ENCODE data around the gene VWA3B.

VWA3B gene

GRCh38 chr2:98240786-98241398 lies 153.9 kb downstream of the VWA3B start:
- no peak for DNase-seq (ENCODE audit: low read depth)
- TF ChIP-seq CTCF (conservative IDR thresholded peaks at IDR 0.05; ENCODE audit: low read depth, low read length): no peak
- no peak overlapping the region for H3K4me3 ChIP-seq (ENCODE audit: low read depth, low read length)

GRCh38 chr2:98241592-98241991 lies 154.6 kb downstream of the VWA3B start:
- no peak for TF ChIP-seq CTCF (conservative IDR thresholded peaks at IDR 0.05; ENCODE audit: low read depth, low read length)
- no peak for DNase-seq (ENCODE audit: low read depth)

GRCh38 chr2:98242003-98242402 lies 155.0 kb downstream of the VWA3B start:
- no peak for DNase-seq (ENCODE audit: low read depth)
- no peak for TF ChIP-seq CTCF (conservative IDR thresholded peaks at IDR 0.05; ENCODE audit: low read depth, low read length)

More at GRCh38 chr2:98241592-98241991, 154.6 kb downstream of the VWA3B start:
- no peak overlapping the region for H3K4me3 ChIP-seq (ENCODE audit: low read depth, low read length)

GRCh38 chr2:98245491-98245890 lies 158.5 kb downstream of the VWA3B start:
- DNase-seq (ENCODE audit: low read depth): no peak
- no peak for TF ChIP-seq CTCF (conservative IDR thresholded peaks at IDR 0.05; ENCODE audit: low read depth, low read length)
- H3K4me3 ChIP-seq (ENCODE audit: low read depth, low read length): no peak overlapping the region

More at GRCh38 chr2:98242003-98242402, 155.0 kb downstream of the VWA3B start:
- no peak overlapping the region for H3K4me3 ChIP-seq (ENCODE audit: low read depth, low read length)

GRCh38 chr2:98247383-98247782 lies 160.4 kb downstream of the VWA3B start:
- no peak overlapping the region for H3K4me3 ChIP-seq (ENCODE audit: low read depth, low read length)
- DNase-seq (ENCODE audit: low read depth): no peak
- no peak for TF ChIP-seq CTCF (conservative IDR thresholded peaks at IDR 0.05; ENCODE audit: low read depth, low read length)

GRCh38 chr2:98252038-98252773 lies 165.2 kb downstream of the VWA3B start:
- DNase-seq (ENCODE audit: low read depth): no peak

More at GRCh38 chr2:98252038-98252773, 165.2 kb downstream of the VWA3B start:
- no peak overlapping the region for H3K4me3 ChIP-seq (ENCODE audit: low read depth, low read length)
- TF ChIP-seq CTCF (conservative IDR thresholded peaks at IDR 0.05; ENCODE audit: low read depth, low read length): no peak

Data from choroid plexus epithelial cell (primary cell).